Stimulated activated CD4-positive, alpha-beta T cell treated with anti-CD3 and anti-CD28 coated beads, Interleukin-1b, Interleukin-23, amount 100 ng/mL, for 24 hours (primary cell): ENCODE data around the gene OR2H1.
"Not testable (repeated sequence)": the region's sequence is repeated elsewhere in the genome, so short reads cannot be mapped to it uniquely, and the experiment has no call there.

Experiments used
- DNase-seq, 4 experiments: peaks; one replicate each; pipeline ENCODE4 v3.0.0-alpha.2; 2020; ENCODE audit warnings: low read depth in 4 of 4, low spot score in 1 of 4

The OR2H1 gene

GRCh38 chr6:29456971-29457370 lies at the start of gene OR2H1, which contains the start of gene OR11A1:
OR2H1 (plus strand) TSS chr6:29457155; CDS start chr6:29461770, 4,615 bp downstream.
OR11A1 (minus strand) TSS chr6:29457071; CDS start chr6:29427641, 29,430 bp downstream.
- no peak for DNase-seq

DNA sequence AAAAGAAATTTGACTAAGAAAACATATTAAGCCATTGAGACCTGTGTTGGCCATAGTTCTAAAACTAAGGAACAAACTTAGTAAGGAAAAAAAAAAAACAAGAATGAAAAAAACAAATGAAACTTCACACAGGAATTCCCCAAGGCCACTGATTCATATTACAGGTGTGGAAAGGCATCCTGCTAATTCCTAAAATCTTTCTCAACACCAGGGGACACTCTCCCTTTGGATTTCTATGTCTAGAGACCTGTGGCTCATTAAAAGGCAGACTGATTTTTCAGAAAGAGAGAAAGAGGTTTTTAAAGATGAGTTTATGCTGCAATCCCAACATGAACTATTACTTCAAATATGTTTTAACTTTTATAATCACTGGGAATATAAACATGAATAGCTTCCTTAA lies 42.4 kb upstream of the OR2H1 start, which contains the start of gene OR12D1:
Gene OR12D1 (plus strand): TSS at position 341 of the 400 bp plus-strand sequence.
- no peak for DNase-seq

DNA sequence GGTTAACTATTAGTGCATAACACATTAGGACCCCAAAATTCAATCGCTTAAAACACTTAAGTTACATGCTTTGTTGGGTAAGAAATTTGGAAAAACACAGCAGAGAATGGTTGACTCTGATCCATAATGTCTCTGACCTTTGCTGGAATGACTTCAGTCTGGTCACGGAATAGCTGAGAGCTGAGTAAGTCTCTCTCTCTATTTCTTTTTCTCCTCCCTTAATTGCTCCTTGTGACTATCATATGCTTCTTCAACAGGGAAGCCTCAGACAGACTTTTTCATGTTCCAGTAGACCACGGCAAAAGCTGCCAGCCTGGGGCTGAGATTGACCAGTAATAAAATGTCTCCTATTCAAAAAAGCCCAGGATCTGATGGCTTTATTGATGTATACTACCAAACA lies 37.4 kb upstream of the OR2H1 start:
- DNase-seq, result no peak

- DNase-seq, result no peak
Observed at GRCh38 chr6:29424168-29424567, 32.8 kb upstream of the OR2H1 start.

DNA sequence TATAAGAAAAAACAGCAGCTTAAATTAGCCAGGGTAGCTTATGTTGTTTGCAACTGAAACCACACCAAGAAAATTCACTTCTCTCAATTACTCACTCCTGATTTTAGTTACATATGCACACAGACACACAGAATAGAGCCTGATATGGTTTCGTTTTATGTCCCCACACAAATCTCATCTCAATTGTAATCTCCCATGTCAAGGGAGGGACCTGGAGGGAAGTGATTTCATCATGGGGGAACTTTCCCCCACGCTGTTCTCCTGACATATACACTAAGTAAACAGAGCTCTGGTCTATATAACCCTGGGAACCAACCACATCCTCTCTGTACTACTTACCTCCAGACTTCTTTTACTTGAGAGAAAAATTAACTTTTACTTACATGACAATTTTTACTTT lies 32.4 kb upstream of the OR2H1 start:
- no peak for DNase-seq

GRCh38 chr6:29425075-29425474 lies 31.9 kb upstream of the OR2H1 start:
- DNase-seq, result no peak

DNA sequence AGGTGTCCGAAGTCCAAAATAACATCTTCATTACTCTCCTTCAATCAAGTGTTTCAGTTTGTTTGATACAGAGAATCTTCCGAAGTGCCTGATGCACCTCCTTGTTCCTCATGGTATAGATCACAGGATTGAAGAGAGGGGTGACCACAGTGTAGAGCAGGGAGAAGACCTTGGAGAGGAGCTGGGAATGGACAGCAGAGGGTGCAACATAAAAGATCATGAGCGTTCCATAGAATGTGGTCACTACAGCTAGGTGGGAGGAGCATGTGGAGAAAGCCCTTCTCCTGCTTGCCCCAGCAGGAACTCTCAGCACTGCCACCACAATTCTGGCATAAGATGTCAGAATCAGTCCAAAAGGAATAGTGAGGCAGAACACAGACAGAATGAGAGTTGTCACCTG lies 30.3 kb upstream of the OR2H1 start:
- no peak for DNase-seq

- not testable (repeated sequence) for DNase-seq
Observed at GRCh38 chr6:29436730-29437129, 20.2 kb upstream of the OR2H1 start.

GRCh38 chr6:29439006-29439405 lies 17.9 kb upstream of the OR2H1 start, which contains the start of gene OR10C1:
OR10C1 (plus strand) TSS chr6:29439306; CDS start chr6:29440016, 710 bp downstream.
- DNase-seq, result no peak

GRCh38 chr6:29442719-29443118 lies 14.2 kb upstream of the OR2H1 start:
- no peak for DNase-seq

DNA sequence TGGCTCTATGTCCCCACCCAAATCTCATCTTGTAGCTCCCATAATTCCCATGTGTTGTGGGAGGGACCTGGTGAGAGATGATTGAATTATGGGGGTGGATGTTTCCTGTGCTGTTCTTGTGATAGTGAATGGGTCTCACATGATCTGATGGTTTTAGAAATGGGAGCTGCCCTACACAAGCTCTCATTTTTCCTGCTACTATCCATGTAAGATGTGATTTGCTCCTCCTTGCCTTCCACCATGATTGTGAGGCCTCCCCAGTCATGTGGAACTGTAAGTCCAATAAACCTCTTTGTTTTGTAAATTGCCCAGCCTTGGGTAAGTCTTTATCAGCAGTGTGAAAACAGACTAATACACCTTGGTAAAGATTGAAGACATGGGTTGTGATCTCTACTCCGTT lies 12.9 kb upstream of the OR2H1 start:
- DNase-seq, result not testable (repeated sequence)

DNA sequence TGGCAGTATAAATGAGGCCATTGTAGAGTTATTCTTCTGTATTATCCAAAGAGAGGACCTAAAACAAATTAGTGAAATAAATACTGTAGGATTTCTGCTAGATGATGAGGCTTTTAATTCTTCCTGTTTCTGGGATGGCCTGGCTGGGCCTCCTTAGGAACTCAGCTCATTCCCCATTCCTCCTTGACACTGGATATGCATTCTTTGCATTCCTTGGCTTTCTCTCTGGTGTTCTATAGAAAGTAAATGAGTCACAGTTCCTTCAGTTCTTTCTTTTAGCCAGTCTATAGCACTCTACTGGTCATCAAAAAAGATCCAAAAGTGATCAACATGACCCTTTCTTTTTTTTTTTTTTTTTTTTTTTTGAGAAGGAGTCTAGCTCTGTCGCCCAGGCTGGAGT lies 9.3 kb upstream of the OR2H1 start:
- DNase-seq, result no peak

- DNase-seq, result no peak
Observed at GRCh38 chr6:29451471-29452193, 5.3 kb upstream of the OR2H1 start.

GRCh38 chr6:29461021-29461814 lies 4.3 kb downstream of the OR2H1 start:
- DNase-seq, result no peak

GRCh38 chr6:29462022-29462421 lies 5.1 kb downstream of the OR2H1 start:
- no peak for DNase-seq

DNA sequence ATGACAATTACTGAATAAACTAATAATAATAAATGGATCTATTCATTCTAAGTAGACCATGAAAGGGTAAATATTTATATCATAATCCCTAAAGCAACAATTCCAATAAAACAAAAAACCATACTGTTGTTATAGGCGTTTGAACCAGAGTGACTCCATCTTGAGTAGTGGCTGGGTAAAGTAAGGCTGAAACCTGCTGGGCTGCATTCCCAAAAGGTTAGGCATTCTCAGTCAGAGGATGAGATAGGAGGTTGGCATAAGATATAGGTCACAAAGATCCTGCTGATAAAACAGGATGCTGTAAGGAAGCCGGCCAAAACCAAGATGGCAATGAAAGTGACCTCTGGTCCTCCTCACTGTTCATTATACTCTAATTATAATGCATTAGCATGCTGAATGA lies 8.3 kb downstream of the OR2H1 start:
- no peak for DNase-seq

DNA sequence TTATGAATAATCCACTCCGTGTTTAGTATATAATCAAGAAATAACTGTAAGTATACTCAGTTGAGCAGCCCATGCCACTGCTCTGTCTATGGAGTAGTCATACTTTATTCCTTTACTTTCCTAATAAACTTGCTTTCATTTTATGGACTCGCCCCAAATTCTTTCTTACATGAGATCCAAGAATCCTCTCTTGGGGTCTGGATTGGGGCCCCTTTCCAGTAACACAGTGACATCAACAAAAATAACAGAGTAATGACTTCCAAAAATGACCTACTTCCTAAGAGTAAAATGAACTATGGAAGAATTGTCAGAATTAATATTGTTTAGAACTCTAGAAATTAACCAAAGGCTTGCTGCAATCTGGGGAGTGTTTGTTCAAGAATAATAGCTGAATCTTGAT lies 8.8 kb downstream of the OR2H1 start:
- no peak for DNase-seq

GRCh38 chr6:29466241-29466640 lies 9.3 kb downstream of the OR2H1 start:
- no peak for DNase-seq

- DNase-seq, result no peak
Observed at GRCh38 chr6:29474996-29475395, 18.0 kb downstream of the OR2H1 start.

- DNase-seq, result no peak
Observed at GRCh38 chr6:29477923-29478450, 21.0 kb downstream of the OR2H1 start.

GRCh38 chr6:29478740-29479139 lies 21.8 kb downstream of the OR2H1 start:
- DNase-seq, result no peak

- no peak for DNase-seq
Observed at GRCh38 chr6:29479560-29479959, 22.6 kb downstream of the OR2H1 start.
